ENCODE measurements around the gene PDZRN3.

GRCh38 chr3:73393005-73393404 lies 231.7 kb downstream of the PDZRN3 start:
- TF ChIP-seq RARB (CRISPR knock-in tag; IDR thresholded peaks at IDR 0.05), result no peak
- no peak for TF ChIP-seq EP300 (IDR thresholded peaks at IDR 0.05)
- no peak for TF ChIP-seq CTCF (IDR thresholded peaks at IDR 0.05)
- TF ChIP-seq SMC3 (IDR thresholded peaks at IDR 0.05), result no peak
- no peak for TF ChIP-seq CEBPB (IDR thresholded peaks at IDR 0.05)
- no peak for TF ChIP-seq NR3C1 (IDR thresholded peaks at IDR 0.05)
- no peak for TF ChIP-seq MAX (IDR thresholded peaks at IDR 0.05)
- TF ChIP-seq MAFK (IDR thresholded peaks at IDR 0.05; ENCODE audit: partially characterized antibody), result no peak
- no peak for TF ChIP-seq JUN (IDR thresholded peaks at IDR 0.05)
- TF ChIP-seq POLR2A (IDR thresholded peaks at IDR 0.05; ENCODE audit: low read length), result no peak
- TF ChIP-seq RNF2 (IDR thresholded peaks at IDR 0.05; ENCODE audit: borderline replicate concordance, low read depth), result no peak
- no peak for TF ChIP-seq MYC (IDR thresholded peaks at IDR 0.05; ENCODE audit: borderline replicate concordance, low read length)
- TF ChIP-seq CHD2 (IDR thresholded peaks at IDR 0.05; ENCODE audit: low read length, partially characterized antibody), result no peak
- no peak for TF ChIP-seq REST (IDR thresholded peaks at IDR 0.05)
